B cell (primary cell): ENCODE measurements around the gene PIK3R1. TPM values are rescaled to one million over a fixed set of nuclear protein-coding genes. Genes with fewer than 3 reads are reported as not detected.

ENCODE experiments used
- ATAC-seq: fragments of 200-7000 bp; cut with Tn5 transposase; one replicate; pipeline ENCODE4 v1.10.0; 2021; ENCODE audit warnings: low read depth, mild to moderate bottlenecking, moderate number of reproducible peaks, moderate library complexity
- CTCF ChIA-PET: fragments of 350-600 bp; sonication (Branson Sonifier 250); formaldehyde crosslinking; loops from one replicate; lab custom pipeline; 2021; ENCODE audit warnings: antibody characterized with exemption, inconsistent platforms; lab: Charles Lee
- POLR2A ChIA-PET: fragments of 350-600 bp; sonication (Branson Sonifier 250); formaldehyde crosslinking; loops from one replicate; lab custom pipeline; 2021; ENCODE audit warnings: antibody characterized with exemption; lab: Charles Lee
- DNase-seq: peaks from one replicate; pipeline ENCODE4 v3.0.0; 2013
- H2AFZ ChIP-seq: 2 replicates; pipeline ENCODE4 v1.6.1; 2012; ENCODE audit warnings: mild to moderate bottlenecking, low read depth, low read length; ENCODE audit not compliant: insufficient read depth, poor library complexity, severe bottlenecking
- H3K27ac ChIP-seq, 2 donors: 1 replicate in 1 of 2; 2 replicates in 1 of 2; pipeline ENCODE4 v1.5.1; 2012 to 2013; ENCODE audit warnings: low read length in 2 of 2, mild to moderate bottlenecking in 2 of 2, moderate library complexity in 1 of 2
- H3K27me3 ChIP-seq, 4 experiments: fragments of 200-600 bp in 1 of 4; sonication (generic) in 1 of 4; replicated peaks in 1 of 4; 1 replicate in 2 of 4; 2 replicates in 2 of 4; pipeline versions ENCODE4 v1.6.1 to v1.7.0; 2013 to 2016; ENCODE audit warnings: low read length in 3 of 4, mild to moderate bottlenecking in 2 of 4, mixed read lengths in 1 of 4, moderate library complexity in 1 of 4; ENCODE audit not compliant: insufficient read depth in 4 of 4, control insufficient read depth in 3 of 4; ENCODE audit errors: control extremely low read depth in 1 of 4
- H3K36me3 ChIP-seq, 2 experiments: replicated peaks in 1 of 2; 1 replicate in 1 of 2; 2 replicates in 1 of 2; pipeline versions ENCODE4 v1.6.1 to v1.7.1; 2013; ENCODE audit warnings: low read length in 1 of 2; ENCODE audit not compliant: insufficient read depth in 2 of 2, control insufficient read depth in 1 of 2; ENCODE audit errors: control extremely low read depth in 1 of 2, extremely low read depth in 1 of 2
- H3K4me1 ChIP-seq, 2 donors: fragments of 200-600 bp in 1 of 2; sonication (generic) in 1 of 2; 1 replicate in 1 of 2; 2 replicates in 1 of 2; pipeline versions ENCODE4 v1.5.1 to v1.6.1; 2013 to 2017; ENCODE audit warnings: low read length in 2 of 2; ENCODE audit not compliant: control insufficient read depth in 2 of 2, insufficient read depth in 2 of 2
- H3K4me2 ChIP-seq: replicated peaks from 2 replicates; pipeline ENCODE3; 2012; ENCODE audit warnings: mild to moderate bottlenecking, low read depth, low read length; ENCODE audit not compliant: poor library complexity, severe bottlenecking
- H3K4me3 ChIP-seq, 5 experiments: fragments of 200-600 bp in 1 of 5; sonication (generic) in 1 of 5; 1 replicate in 3 of 5; 2 replicates in 2 of 5; pipeline versions ENCODE4 v1.5.1 to v1.7.0; 2011 to 2016; ENCODE audit warnings: low read length in 4 of 5, mild to moderate bottlenecking in 4 of 5, low read depth in 2 of 5, control low read depth in 1 of 5, moderate library complexity in 1 of 5; ENCODE audit not compliant: insufficient read depth in 1 of 5; ENCODE audit errors: control extremely low read depth in 1 of 5, extremely low read depth in 1 of 5
- H3K79me2 ChIP-seq: fragments of 200-600 bp; sonication (generic); one replicate; pipeline ENCODE4 v1.6.0; 2016; ENCODE audit warnings: low read length; ENCODE audit not compliant: control insufficient read depth, insufficient read depth
- H3K9ac ChIP-seq: fragments of 200-600 bp; sonication (generic); 2 replicates; pipeline ENCODE4 v1.6.1; 2017; ENCODE audit warnings: mild to moderate bottlenecking, low read length, moderate library complexity
- H3K9me3 ChIP-seq, 3 donors: one replicate each; pipeline versions ENCODE4 v1.6.1 to v1.7.1; 2013; ENCODE audit warnings: low read length in 2 of 3; ENCODE audit not compliant: control insufficient read depth in 2 of 3, insufficient read depth in 1 of 3; ENCODE audit errors: control extremely low read depth in 1 of 3
- H4K20me1 ChIP-seq: 2 replicates; pipeline ENCODE4 v1.6.0; 2012; ENCODE audit warnings: mild to moderate bottlenecking, low read length; ENCODE audit not compliant: insufficient read depth, control insufficient read depth, poor library complexity, severe bottlenecking
- H3K27ac Mint-ChIP-seq: one replicate; pipeline ENCODE4 v1.8.0; 2021; ENCODE audit warnings: mixed read lengths
- H3K27me3 Mint-ChIP-seq: one replicate; pipeline ENCODE4 v1.8.0; 2021; ENCODE audit warnings: mixed read lengths
- H3K4me1 Mint-ChIP-seq: one replicate; pipeline ENCODE4 v1.8.0; 2021; ENCODE audit warnings: mixed read lengths
- H3K4me3 Mint-ChIP-seq: one replicate; pipeline ENCODE4 v1.8.0; 2021; ENCODE audit warnings: mixed read lengths
- H3K9me3 Mint-ChIP-seq: one replicate; pipeline ENCODE4 v1.8.0; 2022; ENCODE audit warnings: mixed read lengths; ENCODE audit not compliant: insufficient read depth
- CTCF ChIP-seq: fragments of 200-600 bp; IDR thresholded peaks from one replicate; pipeline ENCODE4 v1.8.0; 2022; ENCODE audit warnings: antibody characterized with exemption, mild to moderate bottlenecking
- EZH2 ChIP-seq: IDR thresholded peaks from 2 replicates; pipeline ENCODE4 v1.6.1; 2012; ENCODE audit warnings: borderline replicate concordance, low read depth, mild to moderate bottlenecking, moderate library complexity, low read length; ENCODE audit not compliant: insufficient read depth, poor library complexity, severe bottlenecking
- WGBS: methylation state at CpG from one replicate; pipeline ENCODE4 v1.1.5; 2013; ENCODE audit warnings: missing lambda C conversion rate; ENCODE audit not compliant: insufficient coverage; 5-methylcytosine and 5-hydroxymethylcytosine counted together
- intact Hi-C: fragments of 100-400 bp; cut with micrococcal nuclease; formaldehyde crosslinking; loops from one replicate; pipeline ENCODE4 v1.10.0; 2022
- polyA plus RNA-seq: library from polyadenylated mRNA; depleted of rRNA; stranded (reverse); fragments of >200 nt; gene quantifications from 2 replicates; pipeline ENCODE4 v1.2.3, GENCODE V29; 2012
- total RNA-seq, 2 donors: library from RNA; stranded (reverse); fragments of 120-200 nt in 1 of 2; gene quantifications; 1 replicate in 1 of 2; 2 replicates in 1 of 2; pipeline versions ENCODE4 v1.2.3 to v1.2.4, GENCODE V29; 2013 to 2022

PIK3R1 gene
- total and polyA plus RNA-seq, 2 donors (not counting 1 experiment from before 2014, with no cell fraction given), result 5.6 to 63.8 TPM

- H3K27ac Mint-ChIP-seq, result no peak overlapping the region
- H3K27me3 Mint-ChIP-seq, result no peaks in the 10 kb centered on the region
- H3K4me1 Mint-ChIP-seq, result peaks cover 76% of the 10 kb centered on the region
- POLR2A ChIA-PET, result no interaction called here
- Histone ChIP-seq H4K20me1 (peaks cover 84% of the 10 kb centered on the region), H3K27ac (no peak overlapping the region), H3K27me3 (no peaks in the 10 kb centered on the region), H3K4me3 (no peak overlapping the region), H3K4me1 (peaks cover 29 to 32% of the 10 kb centered on the region in 2 donors), H3K9me3 (peaks cover 0 to 11% (median 10%) of the 10 kb centered on the region in 3 donors), H3K79me2 (peaks cover 100% of the 10 kb centered on the region), H2AFZ (no peak overlapping the region), H3K4me2 (no peak overlapping the region), H3K36me3 (peaks cover 0 to 26% of the 10 kb centered on the region in 2 experiments), H3K9ac (no peak overlapping the region)
- WGBS, result 100% methylated on average over 3 of the region's 3 CpGs
- DNase-seq (no peak), ATAC-seq (no peak)
- no peak overlapping the region for H3K4me3 Mint-ChIP-seq
- peaks cover 2% of the 10 kb centered on the region for H3K9me3 Mint-ChIP-seq
- intact Hi-C loops, result no loop called here
- TF ChIP-seq EZH2, result no peak
- TF ChIP-seq CTCF, result no peak
- CTCF ChIA-PET, result no interaction called here
Observed at GRCh38 chr5:68222310-68222709, 6.8 kb downstream of the PIK3R1 start.

GRCh38 chr5:68222824-68223354 is 7.3 kb downstream of the PIK3R1 start:
- no peak overlapping the region for H3K27ac ChIP-seq
- H2AFZ ChIP-seq, result no peak overlapping the region
- peaks cover 100% of the 10 kb centered on the region for H3K79me2 ChIP-seq
- no peak overlapping the region for H3K9ac ChIP-seq
- Mint-ChIP-seq H3K4me1 (peaks cover 71% of the 10 kb centered on the region), H3K4me3 (no peak overlapping the region), H3K27ac (no peak overlapping the region), H3K9me3 (peaks cover 2% of the 10 kb centered on the region), H3K27me3 (no peaks in the 10 kb centered on the region)
- CTCF ChIA-PET, result no interaction called here
- no CpG with 5 or more reads among the region's 4 CpGs for WGBS
- H3K36me3 ChIP-seq, result peaks cover 0 to 31% of the 10 kb centered on the region in 2 experiments
- H3K4me2 ChIP-seq, result no peak overlapping the region
- POLR2A ChIA-PET, result no interaction called here
- peaks cover 0 to 11% (median 10%) of the 10 kb centered on the region in 3 donors for H3K9me3 ChIP-seq
- ATAC-seq, result no peak
- DNase-seq, result no peak
- H3K4me1 ChIP-seq, result peaks cover 24 to 27% of the 10 kb centered on the region in 2 donors
- intact Hi-C loops, result no loop called here
- no peaks in the 10 kb centered on the region for H3K27me3 ChIP-seq
- no peak overlapping the region for H3K4me3 ChIP-seq
- H4K20me1 ChIP-seq, result peaks cover 85% of the 10 kb centered on the region
- TF ChIP-seq EZH2, result no peak
